HG02588 (cell line): ENCODE measurements around the gene KLF6.
"Not testable (repeated sequence)": the region's sequence is repeated elsewhere in the genome, so short reads cannot be mapped to it uniquely, and the experiment has no call there.

Experiments
- ATAC-seq: cut with Tn5 transposase; IDR thresholded peaks from one replicate; pipeline ENCODE4 v1.9.1; 2021; ENCODE audit warnings: mild to moderate bottlenecking, moderate library complexity; ENCODE audit not compliant: unreplicated experiment

The KLF6 gene

GRCh38 chr10:3737864-3738263 is 47.1 kb downstream of the KLF6 start:
- ATAC-seq: no peak

DNA sequence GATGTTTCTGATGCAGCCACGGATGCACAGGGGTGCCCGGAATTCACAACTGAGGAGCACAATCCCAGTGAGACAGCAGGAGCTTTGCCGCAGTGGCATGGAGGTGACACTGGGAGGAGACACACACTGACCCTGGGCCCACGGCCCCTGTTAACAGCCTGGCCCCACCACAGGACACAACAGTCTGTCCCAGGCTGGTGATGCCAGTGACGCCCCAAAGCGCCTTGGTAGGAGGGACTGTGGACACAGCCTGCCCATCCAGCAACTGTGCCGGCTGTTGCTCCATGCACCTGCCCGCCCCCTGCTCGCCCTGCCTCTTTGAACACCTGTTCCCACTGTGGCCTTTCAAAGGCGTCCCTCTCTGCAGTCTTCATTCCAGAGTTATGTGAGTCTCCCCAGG is 49.8 kb downstream of the KLF6 start:
- ATAC-seq: no peak

DNA sequence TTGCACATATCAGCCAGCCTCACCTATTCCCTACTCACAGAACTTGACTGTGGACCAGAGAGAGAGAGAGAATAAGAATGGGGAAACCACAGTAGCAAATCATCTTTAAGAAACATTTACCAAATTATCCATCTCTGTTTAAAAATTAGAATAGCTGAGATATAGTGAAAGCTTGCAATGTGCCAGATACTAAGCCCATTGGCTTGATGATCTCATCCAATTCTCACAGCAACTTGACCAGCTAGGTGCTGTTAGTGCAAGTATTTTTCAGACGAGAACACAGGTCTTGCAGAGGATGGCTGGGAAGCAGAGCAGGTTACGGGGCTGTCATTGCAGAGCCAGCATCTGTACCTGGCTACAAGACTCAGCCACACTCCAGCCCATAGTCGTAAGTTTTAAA is 50.9 kb downstream of the KLF6 start:
- no peak for ATAC-seq

DNA sequence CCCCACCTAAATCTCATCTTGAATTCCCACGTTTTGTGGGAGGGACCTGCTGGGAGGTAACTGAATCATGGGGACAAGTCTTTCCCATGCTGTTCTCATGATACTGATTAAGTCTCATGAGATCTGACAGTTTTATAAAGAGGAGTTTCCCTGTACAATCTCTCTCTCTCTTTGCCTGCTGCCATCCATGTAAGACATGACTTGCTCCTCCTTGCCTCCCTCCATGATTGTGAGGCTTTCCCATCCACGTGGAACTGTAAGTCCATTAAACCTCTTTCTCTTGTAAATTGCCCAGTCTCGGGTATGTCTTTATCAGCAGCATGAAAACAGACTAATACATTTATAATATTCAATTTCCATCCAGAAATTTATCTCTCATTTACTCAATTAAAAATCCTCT is 52.8 kb downstream of the KLF6 start:
- ATAC-seq: not testable (repeated sequence)

GRCh38 chr10:3729397-3729976 is 55.5 kb downstream of the KLF6 start:
- ATAC-seq: no peak

GRCh38 chr10:3728563-3728962 is 56.4 kb downstream of the KLF6 start:
- no peak for ATAC-seq

GRCh38 chr10:3727268-3727667 is 57.7 kb downstream of the KLF6 start:
- ATAC-seq: no peak
